ENCODE measurements around the gene SPRED2.

The SPRED2 gene

GRCh38 chr2:65473045-65473444 is 40.6 kb upstream of the SPRED2 start:
- no peaks in the 10 kb centered on the region for H3K27me3 ChIP-seq (ENCODE audit: insufficient read depth, poor library complexity, severe bottlenecking)
- no peak overlapping the region for H3K4me3 ChIP-seq (replicated peaks; ENCODE audit: insufficient read depth, low read length)
- TF ChIP-seq CTCF (IDR thresholded peaks at IDR 0.05; ENCODE audit: insufficient read depth, low read length), result no peak
- DNase-seq (ENCODE audit: low read depth in 1 of 2, low spot score in 1 of 2), result no peak
- no peak overlapping the region for H3K27ac ChIP-seq (replicated peaks)

GRCh38 chr2:65471409-65471808 is 39.0 kb upstream of the SPRED2 start:
- no peaks in the 10 kb centered on the region for H3K27me3 ChIP-seq (ENCODE audit: insufficient read depth, poor library complexity, severe bottlenecking)
- H3K4me3 ChIP-seq (replicated peaks; ENCODE audit: insufficient read depth, low read length), result no peak overlapping the region
- no peak for TF ChIP-seq CTCF (IDR thresholded peaks at IDR 0.05; ENCODE audit: insufficient read depth, low read length)
- no peak for TF ChIP-seq GABPA (IDR thresholded peaks at IDR 0.05; ENCODE audit: low read depth)
- no peak for TF ChIP-seq SPI1 (IDR thresholded peaks at IDR 0.05; ENCODE audit: borderline replicate concordance, low read depth)
- no peak for TF ChIP-seq POLR2AphosphoS5 (IDR thresholded peaks at IDR 0.05; ENCODE audit: low read depth)
- no peak for TF ChIP-seq REST (IDR thresholded peaks at IDR 0.05; ENCODE audit: insufficient replicate concordance, low read depth)
- DNase-seq (ENCODE audit: low read depth in 1 of 2, low spot score in 1 of 2), result no peak
- no peak overlapping the region for H3K27ac ChIP-seq (replicated peaks)

GRCh38 chr2:65466551-65466950 is 34.2 kb upstream of the SPRED2 start:
- Histone ChIP-seq H3K27me3 (ENCODE audit: insufficient read depth, poor library complexity, severe bottlenecking) (no peaks in the 10 kb centered on the region), H3K4me3 (replicated peaks; ENCODE audit: insufficient read depth, low read length) (no peak overlapping the region), H3K27ac (replicated peaks) (no peak overlapping the region)
- TF ChIP-seq POLR2AphosphoS5 (IDR thresholded peaks at IDR 0.05; ENCODE audit: low read depth), result no peak
- no peak for TF ChIP-seq SPI1 (IDR thresholded peaks at IDR 0.05; ENCODE audit: borderline replicate concordance, low read depth)
- TF ChIP-seq GABPA (IDR thresholded peaks at IDR 0.05; ENCODE audit: low read depth), result no peak
- no peak for TF ChIP-seq REST (IDR thresholded peaks at IDR 0.05; ENCODE audit: insufficient replicate concordance, low read depth)
- TF ChIP-seq CTCF (IDR thresholded peaks at IDR 0.05; ENCODE audit: insufficient read depth, low read length), result no peak
- DNase-seq (ENCODE audit: low read depth in 1 of 2, low spot score in 1 of 2), result no peak

GRCh38 chr2:65465857-65466256 is 33.5 kb upstream of the SPRED2 start:
- Histone ChIP-seq H3K27me3 (ENCODE audit: insufficient read depth, poor library complexity, severe bottlenecking) (no peaks in the 10 kb centered on the region), H3K27ac (replicated peaks) (no peak overlapping the region), H3K4me3 (replicated peaks; ENCODE audit: insufficient read depth, low read length) (no peak overlapping the region)
- TF ChIP-seq POLR2AphosphoS5 (IDR thresholded peaks at IDR 0.05; ENCODE audit: low read depth), result no peak
- no peak for TF ChIP-seq REST (IDR thresholded peaks at IDR 0.05; ENCODE audit: insufficient replicate concordance, low read depth)
- no peak for TF ChIP-seq CTCF (IDR thresholded peaks at IDR 0.05; ENCODE audit: insufficient read depth, low read length)
- TF ChIP-seq SPI1 (IDR thresholded peaks at IDR 0.05; ENCODE audit: borderline replicate concordance, low read depth), result no peak
- no peak for TF ChIP-seq GABPA (IDR thresholded peaks at IDR 0.05; ENCODE audit: low read depth)
- DNase-seq (ENCODE audit: low read depth in 1 of 2, low spot score in 1 of 2), result no peak
